Chondrocyte (in vitro differentiated cells): ENCODE results near the gene DDAH2. TPM values are rescaled to one million over a fixed set of nuclear protein-coding genes. Genes with fewer than 3 reads are reported as not detected.
A peak's percentile ranks its signal among the peaks of the same experiment; 100 is the strongest.

ENCODE experiments used
- DNase-seq: peaks from one replicate; pipeline ENCODE4 v3.0.0; 2021; ENCODE audit warnings: mixed read lengths, low spot score
- H3K27ac Mint-ChIP-seq: one replicate; pipeline ENCODE4 v1.8.0; 2021; ENCODE audit warnings: mild to moderate bottlenecking, moderate library complexity, mixed read lengths; ENCODE audit not compliant: unreplicated experiment
- H3K27me3 Mint-ChIP-seq: 2 replicates; pipeline ENCODE4 v1.8.0; 2021; ENCODE audit warnings: low read depth, mixed read lengths
- H3K36me3 Mint-ChIP-seq: 2 replicates; pipeline ENCODE4 v1.8.0; 2021; ENCODE audit warnings: low read depth, mixed read lengths
- H3K4me1 Mint-ChIP-seq: 2 replicates; pipeline ENCODE4 v1.8.0; 2021; ENCODE audit warnings: low read depth, mild to moderate bottlenecking, mixed read lengths
- H3K4me3 Mint-ChIP-seq: one replicate; pipeline ENCODE4 v1.8.0; 2021; ENCODE audit warnings: mild to moderate bottlenecking, moderate library complexity, mixed read lengths; ENCODE audit not compliant: unreplicated experiment
- H3K9me3 Mint-ChIP-seq: 2 replicates; pipeline ENCODE4 v1.8.0; 2021; ENCODE audit warnings: low read depth, mixed read lengths
- CTCF ChIP-seq: fragments of 200-600 bp; sonication (generic); IDR thresholded peaks from 2 replicates; pipeline ENCODE4 v1.5.0; 2021; ENCODE audit warnings: antibody characterized with exemption, mild to moderate bottlenecking, moderate library complexity
- total RNA-seq: library from RNA; stranded (reverse); gene quantifications from 3 replicates; pipeline ENCODE4 v1.2.1, GENCODE V29; 2021

DDAH2 gene
- total RNA-seq, 1 donor from 2014 or later, result 99.6 TPM

GRCh38 chr6:31737991-31738979 lies 9.2 kb upstream of the DDAH2 start:
- peak; percentile 44 for TF ChIP-seq CTCF
- no peaks in the 10 kb centered on the region for H3K9me3 Mint-ChIP-seq
- peak overlapping the region; percentile 97 for H3K27ac Mint-ChIP-seq
- DNase-seq, result no peak
- H3K4me1 Mint-ChIP-seq, result peaks cover 53% of the 10 kb centered on the region
- H3K36me3 Mint-ChIP-seq, result peaks cover 13% of the 10 kb centered on the region
- H3K27me3 Mint-ChIP-seq, result no peaks in the 10 kb centered on the region
- H3K4me3 Mint-ChIP-seq, result peak overlapping the region; percentile 100

- no peaks in the 10 kb centered on the region for H3K27me3 Mint-ChIP-seq
- no peak for DNase-seq
- TF ChIP-seq CTCF, result no peak
- peaks cover 16% of the 10 kb centered on the region for H3K36me3 Mint-ChIP-seq
- no peaks in the 10 kb centered on the region for H3K9me3 Mint-ChIP-seq
- H3K27ac Mint-ChIP-seq, result peak overlapping the region; percentile 97
- H3K4me1 Mint-ChIP-seq, result peaks cover 57% of the 10 kb centered on the region
- H3K4me3 Mint-ChIP-seq, result peak overlapping the region; percentile 100
These were observed 8.4 kb upstream of the DDAH2 start for GRCh38 chr6:31737315-31737990.

GRCh38 chr6:31736768-31737314 lies 7.7 kb upstream of the DDAH2 start:
- Mint-ChIP-seq H3K36me3 (peaks cover 20% of the 10 kb centered on the region), H3K4me1 (peaks cover 61% of the 10 kb centered on the region), H3K9me3 (no peaks in the 10 kb centered on the region), H3K27me3 (no peaks in the 10 kb centered on the region), H3K27ac (peak overlapping the region; percentile 97), H3K4me3 (peak overlapping the region; percentile 100)
- TF ChIP-seq CTCF, result no peak
- no peak for DNase-seq

GRCh38 chr6:31736021-31736767 lies 7.1 kb upstream of the DDAH2 start, which contains the start of gene CLIC1:
TSS of gene CLIC1 (minus strand) at chr6:31736530. CDS start at chr6:31736300, 230 bp downstream.
- Mint-ChIP-seq H3K27ac (peak within 1 kb of the TSS; percentile 97), H3K9me3 (no peaks in the 10 kb centered on the region), H3K4me3 (peak within 1 kb of the TSS; percentile 100), H3K36me3 (peaks cover 23% of the 10 kb centered on the region), H3K27me3 (no peaks in the 10 kb centered on the region), H3K4me1 (peaks cover 64% of the 10 kb centered on the region)
- DNase-seq, result no peak
- TF ChIP-seq CTCF, result no peak
